ENCODE data around the gene CALU. TPM values are rescaled to one million over a fixed set of nuclear protein-coding genes. Genes with fewer than 3 reads are reported as not detected.

The CALU gene
- polyA plus RNA-seq, 1 donor from 2014 or later, result 38.1 TPM

GRCh38 chr7:128694738-128695137, 44.4 kb upstream of the CALU start:
- Histone ChIP-seq H3K27ac (ENCODE audit: low read length) (no peak overlapping the region), H3K4me2 (ENCODE audit: low read length) (no peak overlapping the region), H4K20me1 (ENCODE audit: insufficient read depth) (no peaks in the 10 kb centered on the region), H3K36me3 (ENCODE audit: insufficient read depth, low read length) (no peaks in the 10 kb centered on the region), H2AFZ (ENCODE audit: low read depth, low read length) (no peak overlapping the region), H3F3A (ENCODE audit: insufficient read depth, low read length, poor library complexity, severe bottlenecking) (no peaks in the 10 kb centered on the region), H3K9me3 (ENCODE audit: low read length) (no peaks in the 10 kb centered on the region), H3K79me2 (replicated peaks; ENCODE audit: insufficient read depth, low read length) (no peaks in the 10 kb centered on the region), H3K27me3 (ENCODE audit: insufficient read depth, low read depth, low read length) (peaks cover 25% of the 10 kb centered on the region), H3K4me3 (ENCODE audit: low read length) (no peak overlapping the region), H3K9ac (ENCODE audit: low read length) (no peak overlapping the region), H3K9me2 (ENCODE audit: insufficient read depth, low read length) (no peaks in the 10 kb centered on the region)
- TF ChIP-seq POLR2AphosphoS5 (IDR thresholded peaks at IDR 0.05) (no peak), TAF1 (IDR thresholded peaks at IDR 0.05; ENCODE audit: low read depth) (no peak), REST (IDR thresholded peaks at IDR 0.05; ENCODE audit: borderline replicate concordance) (no peak), EZH2 (IDR thresholded peaks at IDR 0.05; ENCODE audit: borderline replicate concordance, insufficient read depth, low read length, poor library complexity, severe bottlenecking) (no peak), MXI1 (conservative IDR thresholded peaks at IDR 0.05; ENCODE audit: poor library complexity, severe bottlenecking) (no peak), EP300 (conservative IDR thresholded peaks at IDR 0.05; ENCODE audit: poor library complexity, severe bottlenecking) (no peak), RAD21 (conservative IDR thresholded peaks at IDR 0.05) (no peak), SMC3 (conservative IDR thresholded peaks at IDR 0.05; ENCODE audit: poor library complexity) (no peak), CTCF (IDR thresholded peaks at IDR 0.05; ENCODE audit: poor library complexity, severe bottlenecking) (no peak)

GRCh38 chr7:128697302-128697905, 41.8 kb upstream of the CALU start:
- H3K36me3 ChIP-seq (ENCODE audit: insufficient read depth, low read length), result no peaks in the 10 kb centered on the region
- peaks cover 25% of the 10 kb centered on the region for H3K27me3 ChIP-seq (ENCODE audit: insufficient read depth, low read depth, low read length)
- H3K27ac ChIP-seq (ENCODE audit: low read length), result no peak overlapping the region
- no peak overlapping the region for H2AFZ ChIP-seq (ENCODE audit: low read depth, low read length)
- no peak overlapping the region for H3K9ac ChIP-seq (ENCODE audit: low read length)
- H3K79me2 ChIP-seq (replicated peaks; ENCODE audit: insufficient read depth, low read length), result no peaks in the 10 kb centered on the region
- H3K4me2 ChIP-seq (ENCODE audit: low read length), result no peak overlapping the region
- TF ChIP-seq SMC3 (conservative IDR thresholded peaks at IDR 0.05; ENCODE audit: poor library complexity), result no peak
- TF ChIP-seq EP300 (conservative IDR thresholded peaks at IDR 0.05; ENCODE audit: poor library complexity, severe bottlenecking), result no peak
- TF ChIP-seq TAF1 (IDR thresholded peaks at IDR 0.05; ENCODE audit: low read depth), result no peak
- peak overlapping the region; percentile 45 for H3K4me3 ChIP-seq (ENCODE audit: low read length)
- H3K9me2 ChIP-seq (ENCODE audit: insufficient read depth, low read length), result no peaks in the 10 kb centered on the region
- H4K20me1 ChIP-seq (ENCODE audit: insufficient read depth), result no peaks in the 10 kb centered on the region
- no peaks in the 10 kb centered on the region for H3F3A ChIP-seq (ENCODE audit: insufficient read depth, low read length, poor library complexity, severe bottlenecking)
- H3K9me3 ChIP-seq (ENCODE audit: low read length), result no peaks in the 10 kb centered on the region
